Stomach smooth muscle (tissue), 2 donors: ENCODE results near the gene NR3C2.

Source experiments
- H3K27ac ChIP-seq: one replicate; pipeline ENCODE4 v1.7.0; 2013; ENCODE audit warnings: mild to moderate bottlenecking, low read length, inconsistent platforms
- H3K27me3 ChIP-seq, 2 donors: one replicate each; pipeline ENCODE4 v1.7.0; 2013; ENCODE audit warnings: low read length in 2 of 2; ENCODE audit not compliant: insufficient read depth in 2 of 2, control insufficient read depth in 1 of 2
- H3K36me3 ChIP-seq, 2 donors: one replicate each; pipeline ENCODE4 v1.7.0; 2013; ENCODE audit warnings: low read length in 2 of 2; ENCODE audit not compliant: control insufficient read depth in 2 of 2, insufficient read depth in 2 of 2
- H3K4me1 ChIP-seq: one replicate; pipeline ENCODE4 v1.7.0; 2013; ENCODE audit warnings: low read length; ENCODE audit not compliant: control insufficient read depth, insufficient read depth
- H3K4me3 ChIP-seq, 2 donors: one replicate each; pipeline ENCODE4 v1.7.0; 2013; ENCODE audit warnings: low read length in 2 of 2
- H3K9ac ChIP-seq, 2 donors: one replicate each; pipeline ENCODE4 v1.7.0; 2013; ENCODE audit warnings: low read length in 2 of 2, mild to moderate bottlenecking in 1 of 2
- H3K9me3 ChIP-seq, 2 donors: one replicate each; pipeline ENCODE4 v1.7.0; 2013; ENCODE audit warnings: low read length in 2 of 2; ENCODE audit not compliant: control insufficient read depth in 2 of 2
- donor health status: healthy.
- donor health status: Pancreatic carcinoma.

NR3C2 gene

GRCh38 chr4:148405161-148405893 lies 36.9 kb downstream of the NR3C2 start:
- Histone ChIP-seq H3K27ac (no peak overlapping the region), H3K4me3 (no peak overlapping the region), H3K36me3 (no peaks in the 10 kb centered on the region)

GRCh38 chr4:148398988-148399387 lies 43.2 kb downstream of the NR3C2 start:
- Histone ChIP-seq H3K4me1 (peaks cover 6% of the 10 kb centered on the region), H3K27me3 (no peaks in the 10 kb centered on the region), H3K27ac (no peak overlapping the region), H3K4me3 (no peak overlapping the region), H3K36me3 (no peaks in the 10 kb centered on the region), H3K9ac (no peak overlapping the region), H3K9me3 (no peaks in the 10 kb centered on the region)

More at GRCh38 chr4:148405161-148405893, 36.9 kb downstream of the NR3C2 start:
- Histone ChIP-seq H3K27me3 (no peaks in the 10 kb centered on the region), H3K9me3 (no peaks in the 10 kb centered on the region), H3K4me1 (no peaks in the 10 kb centered on the region), H3K9ac (no peak overlapping the region)

- no peak overlapping the region for H3K9ac ChIP-seq
- H3K4me1 ChIP-seq = peaks cover 6% of the 10 kb centered on the region
- no peak overlapping the region for H3K27ac ChIP-seq
- no peaks in the 10 kb centered on the region for H3K27me3 ChIP-seq
- H3K4me3 ChIP-seq = no peak overlapping the region
- H3K36me3 ChIP-seq = no peaks in the 10 kb centered on the region
- no peaks in the 10 kb centered on the region for H3K9me3 ChIP-seq
These were observed 44.4 kb downstream of the NR3C2 start for GRCh38 chr4:148397771-148398170.

- peaks cover 6% of the 10 kb centered on the region for H3K4me1 ChIP-seq
- no peaks in the 10 kb centered on the region for H3K27me3 ChIP-seq
- no peak overlapping the region for H3K4me3 ChIP-seq
These were observed 45.1 kb downstream of the NR3C2 start for GRCh38 chr4:148396986-148397673.

GRCh38 chr4:148395771-148396170 lies 46.4 kb downstream of the NR3C2 start:
- Histone ChIP-seq H3K9me3 (no peaks in the 10 kb centered on the region), H3K27me3 (no peaks in the 10 kb centered on the region), H3K4me3 (no peak overlapping the region), H3K9ac (no peak overlapping the region), H3K27ac (no peak overlapping the region), H3K4me1 (peaks cover 6% of the 10 kb centered on the region), H3K36me3 (no peaks in the 10 kb centered on the region)

More at GRCh38 chr4:148396986-148397673, 45.1 kb downstream of the NR3C2 start:
- Histone ChIP-seq H3K36me3 (no peaks in the 10 kb centered on the region), H3K9me3 (no peaks in the 10 kb centered on the region), H3K9ac (no peak overlapping the region), H3K27ac (no peak overlapping the region)

- no peaks in the 10 kb centered on the region for H3K9me3 ChIP-seq
- H3K27ac ChIP-seq = no peak overlapping the region
- H3K27me3 ChIP-seq = no peaks in the 10 kb centered on the region
- no peak overlapping the region for H3K4me3 ChIP-seq
- no peaks in the 10 kb centered on the region for H3K4me1 ChIP-seq
- no peak overlapping the region for H3K9ac ChIP-seq
- no peaks in the 10 kb centered on the region for H3K36me3 ChIP-seq
These were observed 51.2 kb downstream of the NR3C2 start for GRCh38 chr4:148391056-148391455.

GRCh38 chr4:148390311-148390710 lies 51.9 kb downstream of the NR3C2 start:
- H3K4me3 ChIP-seq = no peak overlapping the region
- no peaks in the 10 kb centered on the region for H3K9me3 ChIP-seq
- no peaks in the 10 kb centered on the region for H3K4me1 ChIP-seq
- H3K27ac ChIP-seq = no peak overlapping the region
- H3K27me3 ChIP-seq = no peaks in the 10 kb centered on the region
- H3K36me3 ChIP-seq = no peaks in the 10 kb centered on the region
- H3K9ac ChIP-seq = no peak overlapping the region

- Histone ChIP-seq H3K27me3 (no peaks in the 10 kb centered on the region), H3K9me3 (no peaks in the 10 kb centered on the region), H3K27ac (no peak overlapping the region), H3K36me3 (no peaks in the 10 kb centered on the region), H3K9ac (no peak overlapping the region), H3K4me1 (no peaks in the 10 kb centered on the region), H3K4me3 (no peak overlapping the region)
These were observed 61.9 kb downstream of the NR3C2 start for GRCh38 chr4:148380291-148380690.

- no peak overlapping the region for H3K27ac ChIP-seq
- peak overlapping the region; percentile 52 to 59 for H3K9ac ChIP-seq
- H3K9me3 ChIP-seq = no peaks in the 10 kb centered on the region
These were observed 66.1 kb downstream of the NR3C2 start for GRCh38 chr4:148376151-148376550.

GRCh38 chr4:148375584-148375983 lies 66.6 kb downstream of the NR3C2 start:
- Histone ChIP-seq H3K4me1 (no peaks in the 10 kb centered on the region), H3K27me3 (no peaks in the 10 kb centered on the region), H3K27ac (no peak overlapping the region), H3K9ac (peak overlapping the region in 1 of 2 donors; percentile 59), H3K9me3 (no peaks in the 10 kb centered on the region), H3K4me3 (peak overlapping the region; percentile 67 to 73), H3K36me3 (no peaks in the 10 kb centered on the region)

More at GRCh38 chr4:148376151-148376550, 66.1 kb downstream of the NR3C2 start:
- Histone ChIP-seq H3K27me3 (no peaks in the 10 kb centered on the region), H3K36me3 (no peaks in the 10 kb centered on the region), H3K4me3 (peak overlapping the region; percentile 67 to 73), H3K4me1 (no peaks in the 10 kb centered on the region)

- Histone ChIP-seq H3K27me3 (no peaks in the 10 kb centered on the region), H3K4me1 (no peaks in the 10 kb centered on the region), H3K9me3 (no peaks in the 10 kb centered on the region), H3K36me3 (no peaks in the 10 kb centered on the region), H3K4me3 (no peak overlapping the region), H3K9ac (no peak overlapping the region), H3K27ac (no peak overlapping the region)
These were observed 69.1 kb downstream of the NR3C2 start for GRCh38 chr4:148373093-148373492.
